Measurements from ENCODE around the gene NXPE4.

NXPE4 gene

GRCh38 chr11:114556135-114556534 is 39.5 kb downstream of the NXPE4 start:
- DNase-seq, result no peak

- DNase-seq, result no peak
These were observed 41.9 kb downstream of the NXPE4 start for GRCh38 chr11:114553642-114554041.

- no peak for DNase-seq
These were observed 44.5 kb downstream of the NXPE4 start for GRCh38 chr11:114551060-114551459.

- no peak for DNase-seq
These were observed 69.9 kb downstream of the NXPE4 start for GRCh38 chr11:114525682-114526081.

GRCh38 chr11:114524122-114524521 is 71.5 kb downstream of the NXPE4 start:
- DNase-seq, result no peak

- DNase-seq, result no peak
These were observed 72.8 kb downstream of the NXPE4 start for GRCh38 chr11:114522818-114523217.
